A549 treated with GW870086 at 1 μM for 4 hours (cell line): ENCODE data around the gene PLCG1. TPM values are rescaled to one million over a fixed set of nuclear protein-coding genes. Genes with fewer than 3 reads are reported as not detected.

Experiments used
- total RNA-seq: library from RNA; stranded (reverse); fragments of 200-300 nt; extraction: Qiagen RNA extraction; gene quantifications from 5 replicates; pipeline ENCODE4 v1.2.3, GENCODE V29; 2022; ENCODE audit warnings: low read depth

Gene PLCG1
- total RNA-seq: 28.5 to 47.9 TPM (median 40.4 TPM) in 5 replicates

DNA sequence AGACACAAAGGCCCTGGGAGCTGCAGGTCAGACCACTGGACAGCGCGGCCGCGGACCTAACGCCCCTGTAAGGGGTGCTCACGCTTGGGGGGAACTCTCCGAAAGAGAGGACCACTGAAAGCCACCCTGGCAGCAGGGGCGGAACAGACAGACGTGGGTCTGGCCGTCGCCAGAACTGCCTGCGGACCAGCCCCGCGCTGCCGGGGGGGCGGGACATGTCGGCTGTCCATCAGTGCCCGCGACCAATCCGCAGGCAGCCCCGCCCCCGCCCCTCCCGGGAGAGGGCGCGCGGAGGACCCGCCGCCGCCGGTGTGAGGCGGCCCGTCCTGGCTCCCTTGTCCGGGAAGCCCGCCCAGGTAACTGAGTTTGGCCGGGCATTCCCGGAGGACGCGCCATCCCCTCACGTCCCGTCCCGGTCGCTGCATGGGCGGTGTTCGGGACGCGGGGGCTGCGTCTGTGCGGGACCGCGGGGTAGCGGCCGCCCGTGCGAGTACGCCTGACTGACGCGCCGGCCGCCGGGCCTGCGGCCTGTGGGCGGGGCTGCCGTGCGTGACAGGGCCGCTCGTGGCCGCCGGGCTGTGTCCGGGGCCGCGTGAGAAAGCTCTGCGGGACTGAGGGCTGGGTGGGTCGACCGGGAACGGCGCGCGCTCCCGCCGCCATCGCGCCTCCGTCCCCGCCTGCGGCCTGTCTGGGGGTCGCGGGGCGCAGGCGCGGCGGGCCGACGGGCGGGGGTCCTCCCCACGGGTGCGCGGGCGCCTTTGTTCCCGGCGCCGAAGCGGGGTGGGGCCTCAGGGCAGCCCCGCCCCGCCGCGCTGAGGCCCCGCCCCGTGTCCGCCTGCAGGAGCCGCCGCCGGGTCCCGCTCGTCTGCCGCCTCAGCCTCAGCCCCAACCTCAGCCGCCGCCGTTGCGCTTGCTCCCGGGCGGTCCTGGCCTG is at the start of gene PLCG1:
Gene PLCG1 (plus strand): TSS at position 864 of the 934 bp plus-strand sequence. CDS start 99 bp downstream, outside the sequence.

Other genes starting within 250 kb of the PLCG1 start
- 112 to 148 TPM (median 124 TPM) in 5 replicates for gene TOP1, start 108.7 kb upstream of the PLCG1 start, total RNA-seq
- 5.0 to 7.9 TPM (median 5.6 TPM) in 5 replicates for gene ZHX3, start 180.2 kb downstream of the PLCG1 start, total RNA-seq
- gene LPIN3, start 203.3 kb downstream of the PLCG1 start, total RNA-seq: 10.3 to 14.6 TPM (median 13.3 TPM) in 5 replicates
- gene EMILIN3, start 229.3 kb downstream of the PLCG1 start, total RNA-seq: 0.34 to 0.49 TPM (median 0.39 TPM) in 5 replicates